ENCODE data around the gene PCSK5.

Gene PCSK5

DNA sequence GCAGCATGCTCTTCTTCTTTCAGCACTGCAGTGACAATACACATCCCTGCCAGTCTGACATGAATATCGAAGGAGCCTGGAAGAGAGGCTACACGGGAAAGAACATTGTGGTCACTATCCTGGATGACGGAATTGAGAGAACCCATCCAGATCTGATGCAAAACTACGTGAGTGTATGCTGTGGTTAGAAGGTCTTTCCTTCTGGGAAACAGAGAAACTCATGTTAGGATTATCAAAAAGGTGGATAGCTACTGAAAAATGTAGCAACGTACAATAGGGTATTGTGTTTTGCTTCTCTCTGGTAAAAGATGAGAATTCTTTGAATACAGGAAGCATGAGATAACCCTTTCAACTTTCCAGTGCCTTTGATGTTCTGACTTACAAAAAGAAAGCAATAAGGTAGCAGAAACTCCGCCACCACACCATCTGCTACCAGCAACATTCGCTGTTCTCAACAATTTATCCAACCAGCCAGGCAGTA lies 133.3 kb downstream of the PCSK5 start:
- no peak overlapping the region for H3K4me3 ChIP-seq (ENCODE audit: low read depth, low read length)
- TF ChIP-seq, protein P1, sequence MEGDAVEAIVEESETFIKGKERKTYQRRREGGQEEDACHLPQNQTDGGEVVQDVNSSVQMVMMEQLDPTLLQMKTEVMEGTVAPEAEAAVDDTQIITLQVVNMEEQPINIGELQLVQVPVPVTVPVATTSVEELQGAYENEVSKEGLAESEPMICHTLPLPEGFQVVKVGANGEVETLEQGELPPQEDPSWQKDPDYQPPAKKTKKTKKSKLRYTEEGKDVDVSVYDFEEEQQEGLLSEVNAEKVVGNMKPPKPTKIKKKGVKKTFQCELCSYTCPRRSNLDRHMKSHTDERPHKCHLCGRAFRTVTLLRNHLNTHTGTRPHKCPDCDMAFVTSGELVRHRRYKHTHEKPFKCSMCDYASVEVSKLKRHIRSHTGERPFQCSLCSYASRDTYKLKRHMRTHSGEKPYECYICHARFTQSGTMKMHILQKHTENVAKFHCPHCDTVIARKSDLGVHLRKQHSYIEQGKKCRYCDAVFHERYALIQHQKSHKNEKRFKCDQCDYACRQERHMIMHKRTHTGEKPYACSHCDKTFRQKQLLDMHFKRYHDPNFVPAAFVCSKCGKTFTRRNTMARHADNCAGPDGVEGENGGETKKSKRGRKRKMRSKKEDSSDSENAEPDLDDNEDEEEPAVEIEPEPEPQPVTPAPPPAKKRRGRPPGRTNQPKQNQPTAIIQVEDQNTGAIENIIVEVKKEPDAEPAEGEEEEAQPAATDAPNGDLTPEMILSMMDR (IDR thresholded peaks at IDR 0.05; ENCODE audit: control insufficient read depth, extremely low read depth, insufficient read depth), result no peak
- no peak for DNase-seq (ENCODE audit: low read depth)

DNA sequence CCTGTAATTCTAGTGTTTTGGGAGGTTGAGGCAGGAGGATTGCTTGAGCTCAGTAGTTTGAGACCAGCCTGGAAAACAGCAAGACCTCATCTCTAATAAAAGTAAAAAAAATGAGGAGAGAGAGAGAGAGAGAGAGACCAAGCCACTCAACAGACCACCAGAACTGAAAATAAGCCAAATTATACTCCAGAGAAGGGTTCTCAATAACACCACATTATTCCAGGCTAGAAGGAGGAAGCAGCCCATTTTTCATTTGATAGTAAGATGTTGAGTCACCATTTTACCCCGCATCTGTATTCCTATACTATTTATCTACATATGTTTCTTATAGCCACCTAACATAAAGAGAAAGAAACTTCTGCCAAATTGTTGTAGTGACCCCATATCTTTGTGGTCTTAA lies 134.8 kb downstream of the PCSK5 start:
- no peak for DNase-seq (ENCODE audit: low read depth)
- no peak overlapping the region for H3K4me3 ChIP-seq (ENCODE audit: low read depth, low read length)
- TF ChIP-seq, protein P1 (IDR thresholded peaks at IDR 0.05; ENCODE audit: control insufficient read depth, extremely low read depth, insufficient read depth), result no peak

DNA sequence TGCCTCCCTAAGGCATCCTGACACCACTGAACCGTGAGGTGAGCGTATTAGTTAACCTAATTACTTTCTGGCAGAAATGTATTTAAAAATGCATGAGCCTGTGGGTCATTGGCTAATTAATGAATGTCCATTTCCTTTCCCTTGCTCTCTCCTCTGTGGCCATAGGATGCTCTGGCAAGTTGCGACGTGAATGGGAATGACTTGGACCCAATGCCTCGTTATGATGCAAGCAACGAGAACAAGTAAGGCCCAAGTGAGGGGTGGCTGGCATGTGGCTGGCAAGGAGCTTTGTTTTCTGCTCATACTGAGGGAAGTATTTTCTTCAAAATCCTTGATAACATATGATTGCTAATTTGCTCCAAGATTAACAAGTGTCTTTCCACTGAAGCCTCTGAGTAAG lies 136.3 kb downstream of the PCSK5 start:
- no peak overlapping the region for H3K4me3 ChIP-seq (ENCODE audit: low read depth, low read length)
- DNase-seq (ENCODE audit: low read depth), result no peak
- TF ChIP-seq, protein P1 (IDR thresholded peaks at IDR 0.05; ENCODE audit: control insufficient read depth, extremely low read depth, insufficient read depth), result no peak

DNA sequence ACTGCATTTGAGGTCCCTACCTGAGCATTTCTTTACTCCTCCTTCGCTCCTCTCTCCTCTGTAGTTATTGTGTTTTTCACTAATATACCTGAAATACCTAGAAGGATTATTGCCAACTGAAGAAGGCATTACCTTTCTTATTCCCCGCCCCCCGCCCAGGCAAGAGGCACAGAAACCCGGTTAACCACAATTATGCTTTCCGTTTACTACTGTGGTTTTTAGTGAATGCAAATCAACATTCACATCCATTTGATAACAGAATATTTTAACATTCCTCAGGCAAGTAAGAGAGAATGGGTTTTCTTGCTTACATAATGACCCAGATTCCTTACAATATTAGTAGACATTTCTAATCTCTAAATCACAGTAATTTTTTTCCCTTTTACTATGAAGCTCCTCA lies 136.9 kb downstream of the PCSK5 start:
- H3K4me3 ChIP-seq (ENCODE audit: low read depth, low read length), result no peak overlapping the region
- TF ChIP-seq, protein P1 (IDR thresholded peaks at IDR 0.05; ENCODE audit: control insufficient read depth, extremely low read depth, insufficient read depth), result no peak
- no peak for DNase-seq (ENCODE audit: low read depth)

DNA sequence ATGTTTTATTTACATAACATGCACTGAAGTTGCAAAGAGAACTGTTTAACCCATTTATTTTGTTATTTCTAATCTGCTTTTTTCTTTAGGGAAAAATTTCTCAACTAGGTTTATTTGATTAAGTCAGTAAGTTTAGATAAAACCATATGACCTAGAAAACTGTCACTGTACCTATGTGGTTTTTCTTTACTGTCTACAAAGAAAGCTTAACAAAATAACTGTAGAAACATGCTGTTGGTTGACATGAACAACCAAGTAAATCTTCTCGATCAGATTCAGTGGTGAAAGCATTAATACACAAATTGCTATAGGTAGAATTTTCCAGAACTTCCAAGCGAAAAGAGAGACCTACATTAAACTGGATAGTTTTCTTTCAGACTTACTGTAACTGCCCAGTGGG lies 137.4 kb downstream of the PCSK5 start:
- DNase-seq (ENCODE audit: low read depth), result no peak
- TF ChIP-seq, protein P1 (IDR thresholded peaks at IDR 0.05; ENCODE audit: control insufficient read depth, extremely low read depth, insufficient read depth), result no peak
- H3K4me3 ChIP-seq (ENCODE audit: low read depth, low read length), result no peak overlapping the region

DNA sequence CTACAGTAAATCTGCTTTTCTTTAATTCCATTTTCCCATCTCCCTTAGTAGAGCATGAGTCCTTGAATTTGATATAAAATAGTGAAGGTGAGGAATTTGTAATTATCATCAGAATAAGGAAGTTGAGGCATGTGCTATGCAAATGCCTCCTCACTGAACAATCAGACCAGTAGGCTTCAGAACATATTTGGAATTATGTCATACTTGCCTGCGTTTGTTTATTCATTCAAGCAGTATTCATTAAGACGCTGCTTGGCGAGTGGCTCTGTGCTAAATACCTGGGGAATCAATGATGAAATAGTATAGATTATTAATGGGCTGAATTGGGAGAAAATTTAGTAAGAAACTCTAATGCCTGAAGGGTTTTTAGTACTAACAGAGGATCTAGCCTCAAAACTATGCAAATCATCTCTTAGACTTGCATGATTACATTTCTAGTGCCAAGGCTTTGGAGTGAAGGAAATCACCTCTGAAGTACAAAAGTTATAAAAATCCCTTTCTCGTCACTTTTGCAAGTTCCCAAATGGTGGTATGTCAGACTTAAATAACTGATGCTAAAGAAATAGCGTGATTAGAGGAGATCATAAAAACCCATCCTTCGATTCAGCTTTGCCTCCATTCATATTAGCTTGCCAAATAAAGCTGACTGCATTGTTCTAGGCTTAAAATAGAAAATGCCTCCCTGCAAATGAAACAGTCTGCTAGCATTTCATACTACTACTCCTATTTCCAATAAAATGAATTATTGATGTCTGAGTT lies 141.7 kb downstream of the PCSK5 start:
- no peak for DNase-seq (ENCODE audit: low read depth)
- no peak overlapping the region for H3K4me3 ChIP-seq (ENCODE audit: low read depth, low read length)
- TF ChIP-seq, protein P1 (IDR thresholded peaks at IDR 0.05; ENCODE audit: control insufficient read depth, extremely low read depth, insufficient read depth), result no peak

Data from LNCaP clone FGC (cell line).